Hepatocyte (in vitro differentiated cells): ENCODE data around the gene IKZF5.

Source experiments
- CTCF ChIP-seq: fragments of 200-600 bp; sonication (generic); IDR thresholded peaks from 2 replicates; pipeline ENCODE4 v1.5.1; 2016; ENCODE audit warnings: antibody characterized with exemption, mild to moderate bottlenecking; ENCODE audit not compliant: poor library complexity
- EZH2phosphoT487 ChIP-seq: fragments of 200-600 bp; sonication (generic); IDR thresholded peaks from one replicate; pipeline ENCODE4 v1.6.1; 2018; ENCODE audit warnings: antibody characterized with exemption, mild to moderate bottlenecking, low read depth, moderate library complexity; ENCODE audit not compliant: unreplicated experiment, severe bottlenecking

GRCh38 chr10:122974543-122975064, 34.0 kb downstream of the IKZF5 start:
- TF ChIP-seq CTCF: no peak
- no peak for TF ChIP-seq EZH2phosphoT487
